H1 (cell line): Measurements from ENCODE around the gene FSTL4.

Source experiments
- CTBP2 ChIP-seq: IDR thresholded peaks from 2 replicates; pipeline ENCODE4 v1.7.0; 2011; ENCODE audit warnings: borderline replicate concordance, mild to moderate bottlenecking, moderate library complexity, mixed read lengths, low read length; ENCODE audit not compliant: insufficient read depth, insufficient read length
- EP300 ChIP-seq, 2 experiments: IDR thresholded peaks; 1 replicate in 1 of 2; 2 replicates in 1 of 2; pipeline ENCODE4 v1.6.1; 2011 to 2012; ENCODE audit warnings: low read depth in 2 of 2, low read length in 2 of 2, mild to moderate bottlenecking in 2 of 2, borderline replicate concordance in 1 of 2, inconsistent platforms in 1 of 2, moderate library complexity in 1 of 2
- EZH2 ChIP-seq: fragments of 200-600 bp; sonication (generic); IDR thresholded peaks from 2 replicates; pipeline ENCODE4 v1.7.1; 2012; ENCODE audit warnings: low read depth, mild to moderate bottlenecking, moderate library complexity, low read length, inconsistent platforms; ENCODE audit not compliant: severe bottlenecking
- FOSL1 ChIP-seq: IDR thresholded peaks from 2 replicates; pipeline ENCODE4 v1.6.1; 2011; ENCODE audit warnings: mild to moderate bottlenecking, low read depth, low read length, moderate library complexity; ENCODE audit not compliant: insufficient read depth
- HDAC6 ChIP-seq: IDR thresholded peaks from one replicate; pipeline ENCODE4 v1.7.1; 2012; ENCODE audit warnings: low read depth, mild to moderate bottlenecking, inconsistent platforms, low read length, moderate library complexity
- JUND ChIP-seq: IDR thresholded peaks from 2 replicates; pipeline ENCODE4 v1.6.1; 2011; ENCODE audit warnings: mild to moderate bottlenecking, improper control_type of control experiment, low read length
- POLR2A ChIP-seq, 2 experiments: IDR thresholded peaks; 1 replicate in 1 of 2; 2 replicates in 1 of 2; pipeline ENCODE4 v1.6.1; 2011; ENCODE audit warnings: low read depth in 2 of 2, low read length in 2 of 2, mild to moderate bottlenecking in 2 of 2; ENCODE audit errors: control extremely low read depth in 1 of 2
- POLR2AphosphoS5 ChIP-seq: IDR thresholded peaks from 2 replicates; pipeline ENCODE4 v1.6.1; 2011; ENCODE audit warnings: low read depth, low read length
- SP2 ChIP-seq: IDR thresholded peaks from 2 replicates; pipeline ENCODE4 v1.6.1; 2012; ENCODE audit warnings: mild to moderate bottlenecking, low read length, inconsistent platforms
- USF2 ChIP-seq: IDR thresholded peaks from 2 replicates; pipeline ENCODE4 v1.6.1; 2011; ENCODE audit warnings: low read length, improper control_type of control experiment
- TF ChIP-seq, protein P1 (sequence below), 3 experiments: IDR thresholded peaks; 1 replicate in 2 of 3; 2 replicates in 1 of 3; pipeline versions ENCODE4 v1.5.1 to v1.6.1; 2011; ENCODE audit warnings: low read length in 3 of 3, mild to moderate bottlenecking in 3 of 3, inconsistent platforms in 2 of 3, low read depth in 1 of 3, moderate library complexity in 1 of 3; ENCODE audit not compliant: insufficient read depth in 1 of 3; ENCODE audit errors: control extremely low read depth in 1 of 3

DNA sequence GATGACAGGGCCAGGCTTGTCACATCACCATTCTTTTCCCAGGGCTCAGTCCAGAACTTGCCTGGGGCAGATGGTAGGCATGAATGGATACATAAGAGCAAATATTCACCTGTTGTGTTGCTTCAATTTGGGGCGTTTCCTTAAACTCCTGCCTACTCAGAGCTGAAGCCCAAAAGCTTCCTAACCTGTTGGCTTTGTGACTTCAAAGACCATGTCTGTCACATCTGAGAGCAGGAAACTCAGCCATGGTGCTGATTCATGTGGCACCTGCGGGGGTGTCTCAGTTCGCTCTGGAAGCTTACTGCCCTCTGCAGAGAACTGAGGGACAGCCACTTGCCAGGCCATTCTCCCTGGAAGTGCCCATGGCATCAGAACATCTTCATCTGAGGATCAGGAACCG, 313.9 kb downstream of the FSTL4 start:
- TF ChIP-seq SP2 (no peak), EZH2 (no peak), USF2 (no peak), POLR2A (IDR thresholded peaks at IDR 0.05; ENCODE audit: control extremely low read depth in 1 of 2, low read depth in 2 of 2, low read length in 2 of 2) (no peak), POLR2AphosphoS5 (no peak), CTBP2 (no peak), JUND (no peak), EP300 (IDR thresholded peaks at IDR 0.05; ENCODE audit: borderline replicate concordance in 1 of 2, low read depth in 2 of 2, low read length in 2 of 2) (no peak), HDAC6 (no peak), FOSL1 (no peak)
- TF ChIP-seq, protein P1, sequence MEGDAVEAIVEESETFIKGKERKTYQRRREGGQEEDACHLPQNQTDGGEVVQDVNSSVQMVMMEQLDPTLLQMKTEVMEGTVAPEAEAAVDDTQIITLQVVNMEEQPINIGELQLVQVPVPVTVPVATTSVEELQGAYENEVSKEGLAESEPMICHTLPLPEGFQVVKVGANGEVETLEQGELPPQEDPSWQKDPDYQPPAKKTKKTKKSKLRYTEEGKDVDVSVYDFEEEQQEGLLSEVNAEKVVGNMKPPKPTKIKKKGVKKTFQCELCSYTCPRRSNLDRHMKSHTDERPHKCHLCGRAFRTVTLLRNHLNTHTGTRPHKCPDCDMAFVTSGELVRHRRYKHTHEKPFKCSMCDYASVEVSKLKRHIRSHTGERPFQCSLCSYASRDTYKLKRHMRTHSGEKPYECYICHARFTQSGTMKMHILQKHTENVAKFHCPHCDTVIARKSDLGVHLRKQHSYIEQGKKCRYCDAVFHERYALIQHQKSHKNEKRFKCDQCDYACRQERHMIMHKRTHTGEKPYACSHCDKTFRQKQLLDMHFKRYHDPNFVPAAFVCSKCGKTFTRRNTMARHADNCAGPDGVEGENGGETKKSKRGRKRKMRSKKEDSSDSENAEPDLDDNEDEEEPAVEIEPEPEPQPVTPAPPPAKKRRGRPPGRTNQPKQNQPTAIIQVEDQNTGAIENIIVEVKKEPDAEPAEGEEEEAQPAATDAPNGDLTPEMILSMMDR (IDR thresholded peaks at IDR 0.05; ENCODE audit: control extremely low read depth in 1 of 3, insufficient read depth in 1 of 3, low read depth in 1 of 3, low read length in 3 of 3), result no peak
